GM19023 (cell line): ENCODE measurements around the gene MAML2.

Experiments used
- ATAC-seq: cut with Tn5 transposase; IDR thresholded peaks from one replicate; pipeline ENCODE4 v1.9.1; 2021; ENCODE audit warnings: mild to moderate bottlenecking, moderate library complexity; ENCODE audit not compliant: unreplicated experiment

The MAML2 gene

DNA sequence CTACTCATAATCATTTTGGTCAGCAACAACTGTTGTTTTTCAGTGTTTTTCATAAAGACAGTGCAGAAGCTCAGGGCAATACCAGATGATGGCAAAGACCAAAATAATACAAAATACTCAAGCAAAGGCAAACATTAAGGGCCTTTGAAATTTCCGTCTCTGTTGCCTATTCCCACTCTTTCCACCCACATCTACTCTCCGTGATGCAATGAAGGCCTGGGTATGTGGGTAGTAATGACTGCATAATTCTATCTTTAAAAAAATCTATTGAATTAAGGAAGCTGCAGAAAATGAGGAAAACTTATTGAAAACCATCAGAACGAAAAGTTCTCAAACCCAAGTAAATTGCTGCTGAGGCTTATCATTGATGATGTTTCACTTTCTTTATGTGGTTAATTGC is 203.3 kb downstream of the MAML2 start:
- no peak for ATAC-seq

DNA sequence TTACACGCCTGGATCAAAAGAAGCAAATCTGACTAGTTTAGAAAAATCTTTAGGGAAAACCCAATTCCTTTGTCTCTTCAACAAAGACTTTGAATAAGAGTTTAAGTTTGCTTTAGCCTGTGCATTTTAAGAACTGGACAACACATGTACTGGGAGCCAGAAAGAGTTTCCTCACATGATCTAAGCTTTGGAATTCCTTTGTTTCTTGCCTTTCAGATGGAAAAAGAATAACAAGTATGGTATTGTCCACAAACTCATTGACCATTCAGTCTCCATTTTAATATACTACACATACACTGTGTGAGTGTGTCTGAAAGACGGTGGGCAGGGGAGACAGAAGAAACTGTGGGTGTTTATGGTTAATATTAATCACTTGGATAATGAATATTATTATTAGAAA is 205.6 kb downstream of the MAML2 start:
- ATAC-seq = no peak

DNA sequence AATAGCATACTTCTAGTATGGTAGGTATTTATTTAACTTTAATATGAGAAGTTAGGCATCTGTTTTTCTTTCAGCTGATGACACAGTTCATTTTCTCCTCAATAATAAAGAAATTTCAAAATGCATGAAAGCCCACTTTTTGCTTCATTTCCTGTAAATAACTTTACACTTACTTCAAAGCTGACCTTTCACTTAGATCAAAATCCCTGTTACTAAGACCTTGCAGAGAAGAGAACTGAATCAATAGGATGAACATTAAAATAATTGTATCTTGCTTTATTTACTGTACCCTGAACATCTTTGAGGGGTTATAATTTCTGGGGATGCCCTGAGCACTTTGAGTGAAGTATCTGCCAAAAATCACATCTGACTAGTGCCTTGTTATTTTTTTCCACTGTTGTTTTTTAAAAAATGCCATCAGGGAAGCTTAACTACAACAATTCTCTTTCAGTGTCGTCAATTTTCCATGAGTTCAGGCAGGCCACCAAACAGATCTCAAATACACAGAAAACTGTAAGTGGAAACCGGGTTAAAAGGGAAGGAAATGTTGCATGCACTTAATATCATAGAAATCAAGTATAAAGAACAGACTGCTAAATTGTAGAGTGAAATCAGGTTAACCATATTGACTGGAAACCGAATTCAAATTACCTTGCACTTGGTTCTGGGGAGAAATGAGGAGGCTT is 206.2 kb downstream of the MAML2 start:
- ATAC-seq = no peak

DNA sequence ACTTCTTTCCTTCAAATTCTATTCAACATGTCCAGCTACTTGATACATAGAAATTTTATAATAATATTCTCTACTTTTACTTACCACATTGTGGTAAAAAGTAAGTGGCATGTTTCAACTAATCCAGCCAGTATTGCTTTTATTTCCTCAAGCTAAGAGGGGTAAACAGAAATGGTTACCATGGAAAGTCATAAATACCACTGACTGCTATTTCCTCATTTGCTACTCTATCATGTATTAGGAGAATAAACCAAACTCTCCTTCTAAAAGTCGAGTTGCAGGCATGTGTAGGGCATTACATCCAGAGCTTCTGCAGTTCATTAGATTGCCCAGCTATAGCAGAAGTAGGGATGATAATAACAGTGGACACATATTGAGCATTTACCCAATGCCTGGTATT is 208.4 kb downstream of the MAML2 start:
- ATAC-seq = no peak

DNA sequence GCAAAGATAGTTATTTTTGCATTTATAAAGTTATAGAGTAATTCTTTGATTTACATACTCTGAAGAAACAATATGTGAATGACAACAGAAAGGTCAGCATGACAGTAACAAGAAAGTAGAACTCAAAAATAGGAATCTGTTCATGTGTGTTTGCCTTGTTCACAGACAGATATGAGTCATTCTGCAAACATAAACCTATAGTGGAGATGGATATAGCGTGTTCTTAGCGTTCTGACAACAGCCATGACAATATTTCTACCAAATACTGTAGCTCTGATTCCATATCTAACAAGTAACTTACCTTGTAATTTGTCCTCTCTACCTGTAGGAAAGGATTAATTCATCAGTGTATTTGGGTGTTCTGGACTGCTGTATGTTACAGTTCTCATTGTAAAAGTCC is 210.6 kb downstream of the MAML2 start:
- no peak for ATAC-seq

DNA sequence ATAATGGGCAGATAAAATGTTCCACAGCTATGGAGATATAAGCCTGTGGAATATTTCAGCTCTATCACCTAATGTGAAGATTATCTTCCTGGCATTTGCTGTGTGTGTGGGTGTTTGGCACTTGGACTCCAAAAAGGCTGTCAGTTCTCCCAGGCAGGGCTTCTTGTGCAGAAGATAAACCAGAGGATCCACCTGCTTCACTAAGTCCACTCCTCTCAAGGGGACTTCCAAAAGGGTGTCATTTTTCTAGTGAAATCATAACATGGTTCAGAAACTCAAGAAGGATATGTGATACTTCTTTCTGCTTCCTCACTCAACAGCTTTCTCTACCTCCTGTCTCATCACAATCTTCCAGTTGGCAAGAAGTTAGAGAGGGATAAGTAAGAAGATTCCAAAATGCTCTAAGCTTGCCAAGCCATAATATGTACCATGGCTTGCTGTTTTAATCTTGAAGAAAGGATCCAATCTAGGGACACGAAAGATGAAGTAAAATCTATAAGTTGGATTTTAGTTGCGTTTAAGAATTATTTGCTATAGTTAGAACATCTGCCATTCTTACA is 212.9 kb downstream of the MAML2 start:
- no peak for ATAC-seq

DNA sequence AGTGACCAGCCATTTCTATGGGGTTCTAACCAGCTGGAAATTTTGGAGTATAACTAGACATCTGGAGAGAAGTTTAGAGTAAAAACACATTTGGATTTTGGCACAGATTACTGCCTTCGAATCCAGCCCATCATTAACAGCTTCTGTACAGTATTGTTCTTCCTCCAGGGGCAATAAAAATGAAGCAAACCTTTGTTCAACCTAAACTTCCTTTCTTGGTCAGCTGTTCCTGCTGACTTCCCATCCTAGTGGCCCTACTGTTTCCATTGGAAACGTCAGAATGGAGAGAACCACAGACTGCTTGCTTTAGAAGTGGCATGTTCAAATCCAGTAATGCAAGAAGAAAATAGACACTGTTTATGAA is 215.4 kb downstream of the MAML2 start:
- no peak for ATAC-seq

DNA sequence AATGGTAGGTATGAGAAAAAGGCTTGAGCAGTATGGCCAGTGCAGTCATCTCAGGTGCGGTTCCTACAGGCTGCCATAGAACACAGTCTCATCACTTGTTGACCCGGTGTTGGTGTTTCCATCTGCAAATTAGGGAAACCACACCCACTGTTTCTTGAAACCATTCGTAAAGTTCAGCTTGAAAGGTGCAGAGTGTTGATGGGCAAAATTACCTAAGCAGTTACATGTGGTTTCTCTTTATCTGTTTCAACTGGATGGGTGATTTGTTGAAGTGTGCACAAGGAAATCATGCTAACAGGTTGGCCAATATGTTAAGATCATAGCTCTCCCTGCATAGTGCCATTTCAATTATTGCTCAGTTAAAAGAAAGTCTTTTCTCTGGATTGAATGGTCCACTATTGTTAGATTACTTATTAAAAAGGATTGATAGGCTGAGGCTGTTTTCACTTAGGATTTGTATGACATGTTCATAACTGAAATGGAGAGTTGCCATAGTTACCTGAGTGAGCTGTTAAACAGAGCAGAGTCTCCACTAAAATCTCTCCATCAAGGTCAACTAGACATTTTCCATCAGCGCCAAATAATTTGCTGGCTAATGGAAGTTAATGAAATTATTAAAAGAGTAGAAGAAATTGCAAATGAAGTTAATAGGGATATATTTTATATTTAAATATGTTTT is 215.9 kb downstream of the MAML2 start:
- no peak for ATAC-seq

GRCh38 chr11:96125400-96125799 is 217.6 kb downstream of the MAML2 start:
- no peak for ATAC-seq

DNA sequence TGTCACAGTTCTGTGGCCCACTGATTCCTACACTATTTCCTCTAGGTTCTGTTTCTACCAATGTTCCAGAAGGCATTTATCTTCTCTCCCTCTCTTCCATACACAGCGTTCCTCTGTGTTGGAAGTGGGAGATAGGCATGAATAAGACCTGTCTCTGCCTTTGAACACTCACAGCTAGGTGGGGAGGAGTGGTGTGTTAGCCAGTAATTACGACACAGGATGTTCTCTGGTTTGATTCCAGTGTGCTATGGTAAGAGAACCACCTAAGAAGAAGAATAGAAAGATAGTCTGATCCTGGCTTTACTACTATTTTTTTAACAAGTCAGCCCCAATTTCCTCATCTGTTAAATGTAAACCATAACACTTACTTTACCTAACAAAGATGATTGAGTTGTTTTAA is 218.8 kb downstream of the MAML2 start:
- no peak for ATAC-seq

GRCh38 chr11:96123301-96123700 is 219.7 kb downstream of the MAML2 start:
- ATAC-seq = no peak

- no peak for ATAC-seq
Measured at GRCh38 chr11:96122601-96123074, 220.4 kb downstream of the MAML2 start.

- no peak for ATAC-seq
Measured at GRCh38 chr11:96119211-96119610, 223.8 kb downstream of the MAML2 start.

- no peak for ATAC-seq
Measured at GRCh38 chr11:96116376-96116775, 226.6 kb downstream of the MAML2 start.

GRCh38 chr11:96114178-96115064 is 228.6 kb downstream of the MAML2 start:
- no peak for ATAC-seq

DNA sequence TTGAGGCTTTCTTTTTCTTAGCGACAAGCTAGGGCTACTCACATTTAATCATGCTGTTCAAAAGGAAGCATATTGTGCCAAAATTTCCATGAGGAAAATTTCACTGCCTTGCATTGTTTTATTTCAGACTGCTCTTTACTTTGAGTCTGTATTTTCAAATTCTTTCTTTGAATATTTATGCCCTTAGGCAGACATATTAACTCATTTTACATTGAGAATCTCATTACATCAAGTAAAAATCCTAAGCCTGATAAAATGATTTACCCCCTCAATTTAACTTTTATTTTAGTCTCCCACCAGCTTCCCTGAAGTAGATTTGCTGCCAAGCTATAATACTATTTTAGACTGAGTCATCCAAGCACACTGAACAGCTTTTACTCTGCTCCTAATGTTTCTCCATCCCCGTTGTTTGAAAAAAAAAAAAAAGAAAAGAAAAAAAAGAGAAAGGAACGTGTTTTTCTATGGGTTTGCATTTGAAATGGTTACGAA is 229.8 kb downstream of the MAML2 start:
- no peak for ATAC-seq

DNA sequence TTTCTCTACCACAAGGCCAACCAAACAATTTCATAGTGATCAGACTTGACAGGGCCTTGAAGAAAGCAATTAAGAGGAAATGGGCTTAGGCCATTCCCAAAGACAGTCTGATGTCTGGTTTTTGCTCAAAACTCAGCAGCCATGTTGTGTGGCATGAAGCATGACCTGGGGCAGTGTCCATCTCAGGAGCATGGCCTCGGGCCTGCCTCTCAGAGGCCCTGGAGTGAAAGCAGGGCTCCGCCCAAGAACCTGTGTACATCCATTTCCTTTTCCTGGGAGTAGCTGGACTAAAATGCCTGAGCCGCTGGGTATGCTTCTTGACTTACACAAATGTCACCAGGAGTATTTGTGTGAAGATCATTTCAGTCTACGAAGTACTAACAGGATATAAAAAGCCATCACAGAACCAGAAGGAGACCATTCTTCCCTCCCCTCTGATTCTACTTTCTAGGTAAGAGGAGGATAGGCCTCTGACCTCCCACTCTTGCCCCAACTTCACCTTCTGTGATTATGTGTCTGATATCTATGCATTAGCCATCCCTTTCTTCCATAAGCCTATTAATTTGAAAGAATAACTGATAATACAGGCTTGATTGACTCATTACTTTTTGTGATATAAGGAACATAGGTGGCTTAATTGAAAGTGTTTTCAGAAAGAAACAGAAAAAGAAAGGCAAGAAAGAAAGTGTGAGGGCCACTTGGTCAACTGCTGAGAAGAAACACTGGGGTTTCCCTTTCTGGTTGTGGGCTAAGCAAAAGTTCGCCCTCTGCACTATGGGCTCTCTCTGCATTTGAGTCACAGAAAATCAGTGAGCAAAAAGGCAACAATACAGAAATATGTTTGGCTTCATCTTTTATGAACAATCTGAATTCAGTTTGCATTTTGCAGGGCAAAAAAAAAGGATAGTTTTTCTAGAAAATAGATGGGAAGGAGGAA is 230.5 kb downstream of the MAML2 start:
- peak; percentile 92 for ATAC-seq

GRCh38 chr11:96111308-96111707 is 231.7 kb downstream of the MAML2 start:
- no peak for ATAC-seq

DNA sequence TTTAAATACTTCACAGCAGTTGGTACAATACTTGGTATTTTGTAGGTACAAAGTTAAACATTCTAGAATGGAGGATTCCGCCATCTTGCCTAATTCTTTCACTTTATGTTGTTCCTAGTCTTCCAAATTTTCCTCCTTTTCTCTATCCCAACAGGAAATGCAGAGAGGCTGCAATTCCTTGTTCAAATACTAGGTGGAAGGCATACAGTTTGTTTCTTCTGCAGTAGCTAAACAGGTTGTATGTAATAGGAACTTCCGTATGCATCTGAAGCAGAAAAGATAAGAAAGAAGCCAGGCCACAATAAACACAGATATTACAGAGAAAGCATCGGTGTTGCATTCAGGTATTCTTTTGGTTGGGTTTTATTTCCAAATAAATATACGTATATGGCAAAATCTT is 232.7 kb downstream of the MAML2 start:
- ATAC-seq = no peak
